Measurements from ENCODE around the gene PRELP.

Gene PRELP

DNA sequence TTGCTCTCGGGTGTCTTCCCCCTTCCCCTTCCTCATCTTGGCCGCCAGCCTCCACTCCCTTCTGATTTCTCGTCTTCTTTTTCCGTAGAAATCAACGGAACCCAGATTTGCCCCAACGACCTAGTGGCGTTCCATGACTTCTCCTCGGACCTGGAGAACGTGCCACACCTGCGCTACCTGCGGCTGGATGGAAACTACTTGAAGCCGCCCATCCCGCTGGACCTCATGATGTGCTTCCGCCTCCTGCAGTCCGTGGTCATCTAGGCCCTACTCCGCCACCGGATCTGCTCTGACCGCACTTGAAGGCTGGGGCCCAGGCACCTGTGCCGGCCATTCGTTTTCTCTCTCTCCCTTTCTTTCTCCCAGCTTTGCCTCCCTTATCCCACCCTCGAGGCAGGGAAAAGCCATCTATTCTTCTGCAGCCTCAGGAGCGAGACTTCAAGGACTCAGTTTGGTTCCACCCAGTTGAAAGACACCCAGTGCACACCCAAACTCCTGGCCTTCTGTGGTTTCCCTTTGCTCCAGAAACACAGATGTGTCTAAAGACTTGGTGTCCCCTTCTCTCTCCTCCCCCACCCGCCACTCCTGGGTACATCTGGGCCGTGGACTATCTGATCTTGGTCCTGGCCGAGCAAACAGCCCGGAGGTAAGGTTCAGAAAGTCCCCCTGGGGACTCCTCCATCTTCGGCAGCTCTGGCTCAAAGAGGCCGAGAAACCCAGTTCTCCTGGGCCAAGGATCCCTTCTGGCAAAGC lies 11.2 kb downstream of the PRELP start:
- TF ChIP-seq, protein P1, sequence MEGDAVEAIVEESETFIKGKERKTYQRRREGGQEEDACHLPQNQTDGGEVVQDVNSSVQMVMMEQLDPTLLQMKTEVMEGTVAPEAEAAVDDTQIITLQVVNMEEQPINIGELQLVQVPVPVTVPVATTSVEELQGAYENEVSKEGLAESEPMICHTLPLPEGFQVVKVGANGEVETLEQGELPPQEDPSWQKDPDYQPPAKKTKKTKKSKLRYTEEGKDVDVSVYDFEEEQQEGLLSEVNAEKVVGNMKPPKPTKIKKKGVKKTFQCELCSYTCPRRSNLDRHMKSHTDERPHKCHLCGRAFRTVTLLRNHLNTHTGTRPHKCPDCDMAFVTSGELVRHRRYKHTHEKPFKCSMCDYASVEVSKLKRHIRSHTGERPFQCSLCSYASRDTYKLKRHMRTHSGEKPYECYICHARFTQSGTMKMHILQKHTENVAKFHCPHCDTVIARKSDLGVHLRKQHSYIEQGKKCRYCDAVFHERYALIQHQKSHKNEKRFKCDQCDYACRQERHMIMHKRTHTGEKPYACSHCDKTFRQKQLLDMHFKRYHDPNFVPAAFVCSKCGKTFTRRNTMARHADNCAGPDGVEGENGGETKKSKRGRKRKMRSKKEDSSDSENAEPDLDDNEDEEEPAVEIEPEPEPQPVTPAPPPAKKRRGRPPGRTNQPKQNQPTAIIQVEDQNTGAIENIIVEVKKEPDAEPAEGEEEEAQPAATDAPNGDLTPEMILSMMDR (IDR thresholded peaks at IDR 0.05; ENCODE audit: insufficient read depth, missing control alignments), result no peak
- FAIRE-seq (no peak), DNase-seq (ENCODE audit: insufficient read length, low spot score) (no peak)

DNA sequence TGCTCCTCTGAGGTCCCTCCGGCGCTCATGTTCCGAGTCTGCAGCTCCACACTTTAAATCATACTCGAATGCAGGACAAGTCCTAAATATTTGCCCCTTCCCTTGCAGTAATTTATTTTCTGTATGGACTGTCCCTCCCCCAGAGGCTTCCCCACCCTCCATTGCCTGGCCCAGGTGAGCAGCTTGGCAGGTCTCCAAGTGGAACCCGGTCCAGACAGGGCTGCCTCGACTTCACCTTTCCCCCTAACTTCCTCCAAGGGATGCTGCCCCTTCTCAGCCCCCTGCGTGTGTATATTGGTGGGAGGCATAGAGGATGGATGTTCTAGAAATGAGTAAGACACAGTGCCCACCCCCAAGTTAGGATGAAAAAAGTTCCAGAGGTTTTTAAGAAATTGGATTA lies 12.9 kb downstream of the PRELP start:
- FAIRE-seq (no peak), DNase-seq (ENCODE audit: insufficient read length, low spot score) (no peak)
- TF ChIP-seq, protein P1 (IDR thresholded peaks at IDR 0.05; ENCODE audit: insufficient read depth, missing control alignments), result no peak

DNA sequence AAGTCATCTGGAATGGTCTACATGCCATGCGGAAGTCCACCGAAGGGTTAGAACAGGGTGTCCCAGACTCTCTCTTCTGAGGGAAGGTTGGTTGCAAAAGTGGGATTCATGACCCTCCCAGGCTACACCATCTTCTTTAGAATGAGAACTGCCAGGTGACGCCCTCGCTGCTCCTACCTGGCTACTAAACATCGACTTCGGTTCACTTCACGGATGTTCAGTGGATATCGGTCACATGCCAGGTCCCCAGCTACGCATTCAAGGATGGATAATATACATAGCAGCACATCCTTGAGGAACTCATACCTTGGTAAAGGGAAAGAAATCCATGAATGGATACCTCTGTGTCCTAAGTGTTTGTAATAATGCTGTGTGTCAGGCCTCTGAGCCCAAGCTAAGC lies 15.0 kb downstream of the PRELP start:
- TF ChIP-seq, protein P1 (IDR thresholded peaks at IDR 0.05; ENCODE audit: insufficient read depth, missing control alignments), result no peak
- FAIRE-seq, result no peak
- DNase-seq (ENCODE audit: insufficient read length, low spot score), result no peak

DNA sequence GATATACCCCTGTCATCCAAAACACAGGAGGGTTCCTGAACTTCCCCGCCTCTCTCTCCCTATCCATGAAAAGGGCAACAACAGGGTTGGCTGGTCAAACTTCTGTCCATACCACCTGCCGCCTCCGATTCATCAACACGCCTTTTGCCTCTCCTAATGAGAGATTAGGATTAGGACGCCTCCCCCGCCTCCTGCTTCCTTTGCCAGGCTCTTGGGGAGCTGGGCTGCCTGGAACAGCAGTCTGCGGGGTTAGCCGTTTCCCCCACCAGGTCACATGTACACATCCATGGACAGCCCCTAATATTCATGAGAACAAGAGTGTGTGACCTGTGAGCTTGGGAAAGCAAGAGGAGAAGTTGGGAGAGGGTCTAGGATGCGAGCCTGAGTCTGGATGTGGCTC lies 16.1 kb downstream of the PRELP start:
- no peak for DNase-seq (ENCODE audit: insufficient read length, low spot score)
- FAIRE-seq, result peak; percentile 29
- TF ChIP-seq, protein P1 (IDR thresholded peaks at IDR 0.05; ENCODE audit: insufficient read depth, missing control alignments), result no peak

DNA sequence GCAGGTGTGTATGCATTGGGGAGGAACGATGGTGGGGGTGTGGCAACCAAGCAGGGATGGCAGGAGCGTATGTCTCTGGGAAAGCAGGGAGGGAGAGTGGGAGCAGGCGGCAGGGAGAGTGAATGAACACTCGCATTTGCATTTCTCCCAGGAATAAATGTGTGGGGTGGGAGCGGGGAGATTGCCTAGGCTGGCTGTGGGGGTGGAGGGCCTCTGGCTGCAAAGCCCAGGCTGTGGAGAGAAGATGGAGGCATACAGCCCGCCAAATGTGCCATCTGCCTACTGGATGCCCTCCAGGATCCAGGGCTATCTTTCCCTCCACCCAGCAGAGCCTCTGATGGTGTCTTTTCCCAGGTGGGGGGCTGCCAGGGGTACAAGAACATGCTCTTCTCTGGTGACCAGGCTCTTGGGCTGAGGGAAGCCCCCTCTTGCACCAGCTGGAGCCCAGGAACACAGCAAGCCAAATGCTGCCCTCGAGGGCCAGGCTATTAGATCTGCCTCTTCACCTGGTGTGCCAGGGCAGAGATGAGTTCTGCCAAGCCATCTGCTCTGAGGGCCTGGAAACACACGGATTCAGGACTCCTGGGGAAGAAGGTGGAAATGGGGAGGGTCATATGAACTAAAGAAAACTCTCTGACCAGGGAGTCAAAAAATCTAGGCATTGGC lies 16.6 kb downstream of the PRELP start:
- DNase-seq (ENCODE audit: insufficient read length, low spot score) (no peak), FAIRE-seq (no peak)
- TF ChIP-seq, protein P1 (IDR thresholded peaks at IDR 0.05; ENCODE audit: insufficient read depth, missing control alignments), result no peak

DNA sequence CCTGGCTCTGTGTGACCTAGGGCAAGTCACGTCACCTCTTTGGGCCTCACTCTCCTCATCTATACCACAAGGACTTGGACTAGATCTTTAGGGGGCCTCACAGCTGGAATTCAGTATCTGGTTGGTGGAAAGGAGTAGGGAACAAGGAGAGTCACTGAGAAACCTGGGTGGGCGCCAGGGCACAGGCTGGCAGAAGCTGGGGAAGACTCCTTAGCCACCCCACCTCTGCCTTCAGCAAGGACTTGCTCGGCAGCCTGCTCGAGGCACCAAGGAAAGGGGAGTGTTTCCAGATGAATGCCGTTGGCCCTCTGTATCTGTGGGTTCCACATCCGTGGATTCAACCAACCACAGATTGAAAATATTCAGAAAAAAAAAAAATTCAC lies 17.1 kb downstream of the PRELP start:
- TF ChIP-seq, protein P1 (IDR thresholded peaks at IDR 0.05; ENCODE audit: insufficient read depth, missing control alignments), result no peak
- DNase-seq (ENCODE audit: insufficient read length, low spot score), result no peak

DNA sequence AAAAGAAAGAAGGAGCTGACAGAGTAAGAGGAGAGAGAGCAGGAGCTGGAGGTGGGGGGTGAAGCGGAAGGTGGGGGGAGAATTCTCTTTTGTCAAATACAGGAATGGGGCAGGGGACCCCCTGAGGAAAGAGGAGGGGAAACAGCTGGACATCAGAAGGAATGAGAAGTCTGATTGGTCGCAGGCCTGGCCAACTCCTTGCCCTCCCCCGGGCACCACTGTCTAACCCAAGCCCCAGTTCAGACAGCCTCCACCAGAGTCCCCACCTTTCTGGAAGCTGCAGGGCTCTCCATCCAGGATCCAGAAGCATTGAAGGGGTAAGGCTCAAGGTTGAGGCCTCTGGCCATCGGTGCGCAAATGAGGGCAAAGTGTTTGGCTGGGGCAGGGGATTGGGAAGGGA lies 18.3 kb downstream of the PRELP start, which contains the start of gene OPTC:
Gene OPTC (plus strand): TSS at position 253 of the 400 bp plus-strand sequence. CDS start 1,853 bp downstream, outside the sequence.
- FAIRE-seq, result no peak
- no peak for DNase-seq (ENCODE audit: insufficient read length, low spot score)
- TF ChIP-seq, protein P1 (IDR thresholded peaks at IDR 0.05; ENCODE audit: insufficient read depth, missing control alignments), result no peak

More for the DNA sequence above, 17.1 kb downstream of the PRELP start:
- no peak for FAIRE-seq

All from D721Med (cell line).